Measurements from ENCODE around the gene ANKRD44.

DNA sequence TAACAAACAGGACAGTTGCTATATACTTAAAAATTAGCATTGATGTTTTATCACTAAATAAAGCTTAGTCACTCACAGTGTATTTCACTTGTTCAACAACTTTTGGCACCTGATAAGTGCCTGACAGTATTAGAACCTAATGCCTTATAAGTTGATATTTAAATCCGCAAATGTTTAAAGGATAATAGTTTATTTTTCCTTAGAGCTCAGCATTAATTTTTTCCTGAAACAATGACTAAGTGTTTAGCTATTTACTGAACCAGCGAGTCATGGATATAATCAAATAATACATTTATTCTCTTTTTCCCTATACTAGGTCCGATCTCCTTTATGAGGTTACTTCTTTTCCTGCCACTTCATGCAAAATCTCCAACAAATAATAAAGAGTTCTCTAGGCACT, 238.0 kb downstream of the ANKRD44 start:
- no peak for TF ChIP-seq RFX5 (IDR thresholded peaks at IDR 0.05)
- TF ChIP-seq, protein P1, sequence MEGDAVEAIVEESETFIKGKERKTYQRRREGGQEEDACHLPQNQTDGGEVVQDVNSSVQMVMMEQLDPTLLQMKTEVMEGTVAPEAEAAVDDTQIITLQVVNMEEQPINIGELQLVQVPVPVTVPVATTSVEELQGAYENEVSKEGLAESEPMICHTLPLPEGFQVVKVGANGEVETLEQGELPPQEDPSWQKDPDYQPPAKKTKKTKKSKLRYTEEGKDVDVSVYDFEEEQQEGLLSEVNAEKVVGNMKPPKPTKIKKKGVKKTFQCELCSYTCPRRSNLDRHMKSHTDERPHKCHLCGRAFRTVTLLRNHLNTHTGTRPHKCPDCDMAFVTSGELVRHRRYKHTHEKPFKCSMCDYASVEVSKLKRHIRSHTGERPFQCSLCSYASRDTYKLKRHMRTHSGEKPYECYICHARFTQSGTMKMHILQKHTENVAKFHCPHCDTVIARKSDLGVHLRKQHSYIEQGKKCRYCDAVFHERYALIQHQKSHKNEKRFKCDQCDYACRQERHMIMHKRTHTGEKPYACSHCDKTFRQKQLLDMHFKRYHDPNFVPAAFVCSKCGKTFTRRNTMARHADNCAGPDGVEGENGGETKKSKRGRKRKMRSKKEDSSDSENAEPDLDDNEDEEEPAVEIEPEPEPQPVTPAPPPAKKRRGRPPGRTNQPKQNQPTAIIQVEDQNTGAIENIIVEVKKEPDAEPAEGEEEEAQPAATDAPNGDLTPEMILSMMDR (IDR thresholded peaks at IDR 0.05) = no peak
- TF ChIP-seq RAD21 (conservative IDR thresholded peaks at IDR 0.05 in 1 of 2, IDR thresholded peaks at IDR 0.05 in 1 of 2) = no peak
- no peak for TF ChIP-seq POLR2AphosphoS2 (conservative IDR thresholded peaks at IDR 0.05; ENCODE audit: low read length)
- no peak for TF ChIP-seq MAZ (IDR thresholded peaks at IDR 0.05; ENCODE audit: borderline replicate concordance, low read depth, low read length)
- TF ChIP-seq TP53 (CRISPR knock-in tag; IDR thresholded peaks at IDR 0.05) = no peak
- TF ChIP-seq PHF8 (IDR thresholded peaks at IDR 0.05; ENCODE audit: borderline replicate concordance, low read depth) = no peak
- no peak for TF ChIP-seq ESRRA (IDR thresholded peaks at IDR 0.05; ENCODE audit: borderline replicate concordance, low read length)
- TF ChIP-seq RNF2 (IDR thresholded peaks at IDR 0.05; ENCODE audit: borderline replicate concordance, low read depth) = no peak
- TF ChIP-seq HOXA7 (CRISPR knock-in tag; IDR thresholded peaks at IDR 0.05) = no peak
- no peak for TF ChIP-seq EP300 (IDR thresholded peaks at IDR 0.05)

Data from A549 (cell line).